ENCODE results near the gene SYNJ2.

The SYNJ2 gene

GRCh38 chr6:158011478-158011920 lies 29.8 kb downstream of the SYNJ2 start:
- DNase-seq (ENCODE audit: low read depth in 2 of 2): no peak

GRCh38 chr6:158011980-158012566 lies 30.4 kb downstream of the SYNJ2 start:
- no peak for DNase-seq (ENCODE audit: low read depth in 2 of 2)

DNA sequence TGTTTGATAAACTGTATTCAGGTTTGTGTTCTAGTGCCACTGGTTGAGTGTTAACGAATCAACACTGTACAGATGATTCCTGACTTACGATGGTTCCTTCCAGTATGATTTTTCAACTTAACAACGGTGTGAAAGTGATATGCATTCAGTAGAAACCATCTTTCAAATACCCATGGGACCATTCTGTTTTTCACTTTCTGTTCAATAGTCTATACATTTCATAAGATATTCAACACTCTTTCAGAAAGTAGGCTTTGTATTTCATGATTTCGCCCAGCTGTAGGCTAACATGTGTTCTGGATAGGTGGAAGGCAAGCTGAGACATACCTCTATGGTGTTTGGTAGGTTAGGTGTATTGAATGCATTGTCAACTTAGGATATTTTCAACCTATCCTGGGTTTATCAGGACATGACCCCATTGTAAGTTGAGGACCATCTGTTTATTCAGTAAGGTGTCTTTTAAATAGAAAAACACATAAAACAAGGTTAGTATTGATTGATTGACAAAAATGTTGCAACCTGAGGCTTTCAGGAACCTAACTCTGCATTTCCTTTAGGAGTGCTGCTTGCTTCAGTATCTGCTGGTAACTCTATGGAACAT lies 32.3 kb downstream of the SYNJ2 start:
- no peak for DNase-seq (ENCODE audit: low read depth in 2 of 2)

GRCh38 chr6:158014505-158015187 lies 33.0 kb downstream of the SYNJ2 start:
- no peak for DNase-seq (ENCODE audit: low read depth in 2 of 2)

GRCh38 chr6:158015188-158015506 lies 33.5 kb downstream of the SYNJ2 start:
- DNase-seq (ENCODE audit: low read depth in 2 of 2): no peak

DNA sequence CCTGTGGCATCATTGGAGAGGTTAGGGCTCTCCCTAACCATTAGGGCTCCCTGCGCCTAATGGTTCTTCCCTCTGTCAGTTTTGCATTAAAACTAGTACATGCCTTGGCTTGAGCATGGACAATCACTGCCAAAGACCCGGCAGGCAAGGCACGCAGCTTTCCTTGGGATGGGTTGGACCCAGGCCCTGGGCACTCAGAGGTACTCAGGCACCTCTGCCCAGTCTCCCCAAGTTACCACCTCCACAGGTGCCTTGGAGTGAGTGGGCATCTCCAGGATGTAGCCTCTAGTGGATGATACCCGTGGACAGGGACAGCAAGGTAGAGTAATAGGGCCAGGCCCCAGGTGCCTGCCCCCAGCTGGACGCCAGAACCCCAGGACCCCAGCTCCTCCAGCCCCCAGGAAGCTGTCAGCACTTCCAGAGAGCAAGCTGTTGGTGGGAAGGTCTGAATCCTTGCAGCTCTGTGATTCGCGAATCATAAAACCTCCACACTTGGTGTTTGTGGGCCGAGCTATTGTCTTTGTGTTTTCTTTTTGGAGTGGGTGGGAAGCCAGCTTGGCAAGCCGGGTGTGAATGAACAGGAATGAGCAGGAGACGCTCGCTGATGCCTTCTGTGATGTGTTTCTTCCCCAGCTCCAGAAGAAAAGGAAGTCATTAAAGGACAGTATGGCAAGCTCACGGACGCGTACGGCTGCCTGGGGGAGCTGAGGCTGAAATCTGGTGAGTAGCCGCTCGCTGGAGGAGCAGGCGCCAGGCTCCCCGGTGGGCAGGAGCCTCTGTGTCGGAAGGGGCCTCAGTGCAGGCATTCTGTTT lies 35.1 kb downstream of the SYNJ2 start:
- DNase-seq (ENCODE audit: low read depth in 2 of 2): no peak

- DNase-seq (ENCODE audit: low read depth in 2 of 2): no peak
Measured at GRCh38 chr6:158017621-158018040, 36.0 kb downstream of the SYNJ2 start.

GRCh38 chr6:158018041-158018771 lies 36.5 kb downstream of the SYNJ2 start:
- no peak for DNase-seq (ENCODE audit: low read depth in 2 of 2)

GRCh38 chr6:158018851-158019361 lies 37.2 kb downstream of the SYNJ2 start:
- no peak for DNase-seq (ENCODE audit: low read depth in 2 of 2)

DNA sequence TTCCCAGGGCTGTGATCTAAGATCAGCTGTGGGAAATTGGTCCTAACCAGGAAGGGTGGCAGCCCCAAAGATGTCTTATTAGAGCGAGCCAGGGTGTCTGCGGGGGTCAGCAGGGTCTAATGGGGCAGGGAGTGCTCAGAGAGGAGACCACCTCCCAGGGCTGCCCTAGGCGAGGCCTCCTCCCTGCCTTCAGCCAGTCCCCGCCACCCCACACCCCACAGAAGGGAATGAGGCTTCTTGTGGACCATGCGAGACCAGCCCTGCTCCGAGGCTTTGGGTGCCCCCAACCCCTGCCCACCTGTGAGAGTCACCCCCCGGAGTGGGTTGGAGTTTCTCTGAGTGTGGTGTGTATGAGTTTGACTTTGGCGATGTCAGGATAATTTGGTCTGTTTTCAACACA lies 37.8 kb downstream of the SYNJ2 start:
- no peak for DNase-seq (ENCODE audit: low read depth in 2 of 2)

DNA sequence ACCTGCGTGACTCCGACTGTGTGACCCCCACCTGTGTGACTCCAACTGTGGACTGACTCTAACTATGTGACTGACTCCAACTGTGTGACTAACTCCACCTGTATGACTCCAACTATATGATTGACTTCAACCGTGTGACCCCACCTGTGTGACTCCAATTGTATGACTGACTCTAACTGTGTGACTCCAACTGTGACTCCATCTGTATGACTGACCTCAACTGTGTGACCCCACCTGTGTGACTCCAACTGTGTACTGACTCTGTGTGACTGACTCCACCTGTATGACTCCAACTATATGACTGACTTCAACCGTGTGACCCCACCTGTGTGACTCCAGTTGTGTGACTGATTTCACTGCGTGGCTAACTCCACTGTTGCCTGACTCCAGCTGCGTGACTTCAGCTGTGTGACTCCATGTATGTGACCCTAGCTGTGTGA lies 38.6 kb downstream of the SYNJ2 start:
- no peak for DNase-seq (ENCODE audit: low read depth in 2 of 2)

DNA sequence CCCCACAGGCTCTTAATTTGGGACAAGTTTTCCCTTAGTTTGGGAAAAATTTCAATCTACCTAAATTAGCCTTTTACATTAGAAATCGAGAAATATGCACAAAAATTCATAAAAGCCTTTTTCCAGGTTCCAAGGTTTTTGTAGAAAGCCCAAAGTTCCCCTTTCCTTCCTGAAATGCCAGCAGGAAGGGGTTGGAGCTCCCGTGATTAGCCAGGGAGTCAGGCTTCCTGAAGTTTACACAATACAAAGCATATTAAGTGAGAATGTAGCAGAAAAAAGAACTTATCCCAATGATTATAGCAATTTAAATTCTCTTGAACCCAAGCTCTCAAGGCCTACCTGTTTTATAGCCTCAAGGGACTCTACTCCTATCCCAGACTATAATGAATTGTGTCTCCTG lies 39.1 kb downstream of the SYNJ2 start:
- no peak for DNase-seq (ENCODE audit: low read depth in 2 of 2)

DNA sequence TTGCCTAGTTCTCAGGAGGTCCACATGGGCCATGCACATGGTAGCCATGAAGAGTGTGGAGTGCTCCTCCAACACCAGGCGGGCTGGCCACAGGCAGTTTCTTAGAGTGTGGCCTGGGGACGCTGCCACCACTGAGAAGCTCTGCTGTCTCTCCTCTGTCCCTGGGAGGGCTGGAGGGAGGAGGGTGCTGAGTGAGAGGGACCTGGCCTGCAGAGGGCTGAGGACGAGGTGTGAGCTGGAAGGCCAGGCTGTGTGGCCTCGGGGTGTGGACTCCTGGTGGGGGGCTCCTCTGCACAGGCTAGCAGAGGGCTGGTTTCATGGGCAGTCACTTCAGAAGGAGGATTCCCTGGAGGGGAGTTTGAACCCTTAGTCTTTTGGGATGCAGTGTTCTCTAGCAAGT lies 39.7 kb downstream of the SYNJ2 start:
- DNase-seq (ENCODE audit: low read depth in 2 of 2): no peak

- DNase-seq (ENCODE audit: low read depth in 2 of 2): no peak
Measured at GRCh38 chr6:158021814-158022748, 40.4 kb downstream of the SYNJ2 start.

- DNase-seq (ENCODE audit: low read depth in 2 of 2): no peak
Measured at GRCh38 chr6:158022749-158023596, 41.3 kb downstream of the SYNJ2 start.

- no peak for DNase-seq (ENCODE audit: low read depth in 2 of 2)
Measured at GRCh38 chr6:158023597-158023939, 41.9 kb downstream of the SYNJ2 start.

GRCh38 chr6:158024566-158025297 lies 43.1 kb downstream of the SYNJ2 start:
- DNase-seq (ENCODE audit: low read depth in 2 of 2): no peak

DNA sequence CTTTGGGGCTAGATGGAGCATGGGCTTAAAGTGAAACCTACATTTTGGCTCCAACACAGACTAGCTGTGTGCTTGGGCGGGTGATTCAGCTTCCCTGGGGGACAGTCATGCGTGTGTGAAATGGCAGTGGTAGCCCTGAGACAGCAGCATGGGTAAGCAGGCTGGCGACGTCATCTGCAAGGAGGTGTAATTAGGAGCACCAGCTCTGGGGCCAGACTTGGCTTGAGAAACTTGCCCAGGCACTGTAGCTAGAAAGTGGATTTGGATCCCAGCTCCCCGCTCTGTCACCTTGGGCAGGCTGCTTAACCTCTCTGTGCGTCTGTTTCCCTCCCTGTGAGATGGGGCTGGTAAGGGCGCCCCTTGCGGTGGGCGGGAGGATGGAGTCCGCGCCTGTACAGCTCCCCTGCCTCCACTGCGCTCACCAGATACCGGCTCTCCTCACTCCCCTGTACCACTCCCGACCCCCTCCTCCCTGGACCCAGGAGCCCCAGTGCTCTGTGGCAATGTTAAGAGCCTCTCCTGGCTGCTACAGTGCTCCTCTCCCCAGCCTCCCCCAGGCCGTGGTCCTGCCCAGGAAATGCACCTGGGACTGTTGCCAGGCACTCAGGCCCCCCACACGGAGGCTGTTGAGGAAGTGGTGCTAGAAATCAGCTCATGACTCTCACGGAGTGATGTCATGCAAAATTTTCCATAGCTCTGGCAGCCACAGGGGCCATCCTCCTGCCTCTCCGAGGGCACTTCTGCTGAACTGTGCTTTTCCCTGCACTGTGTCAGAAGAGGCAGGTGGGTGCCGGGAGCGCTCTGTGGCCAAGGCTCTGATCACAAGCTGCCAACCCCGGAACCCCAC lies 44.6 kb downstream of the SYNJ2 start:
- peak; percentile 68 to 69 for DNase-seq (ENCODE audit: low read depth in 2 of 2)
